HepG2 (cell line): ENCODE results near the gene NPIPB5.
"Not testable (repeated sequence)": the region's sequence is repeated elsewhere in the genome, so short reads cannot be mapped to it uniquely, and the experiment has no call there.

Experiments used
- BCL6 ChIP-seq: IDR thresholded peaks from 2 replicates; pipeline ENCODE4 v1.6.1; 2016; ENCODE audit warnings: missing genetic modification reagents, missing compliant biosample characterization
- CHCHD3 ChIP-seq: sonication (generic); formaldehyde crosslinking; IDR thresholded peaks from 2 replicates; pipeline ENCODE4 v1.8.0; 2022; ENCODE audit warnings: mild to moderate bottlenecking, missing genetic modification reagents, moderate library complexity
- JUNB ChIP-seq: sonication (generic); formaldehyde crosslinking; IDR thresholded peaks from 2 replicates; pipeline ENCODE4 v1.8.0; 2022; ENCODE audit warnings: missing genetic modification reagents, mild to moderate bottlenecking, borderline replicate concordance
- JUND ChIP-seq: sonication (generic); formaldehyde crosslinking; IDR thresholded peaks from 2 replicates; pipeline ENCODE4 v1.8.0; 2022; ENCODE audit warnings: mild to moderate bottlenecking, missing genetic modification reagents
- MTA3 ChIP-seq: sonication (generic); formaldehyde crosslinking; IDR thresholded peaks from 2 replicates; pipeline ENCODE4 v1.4.0; 2020; ENCODE audit warnings: missing genetic modification reagents
- NCOR1 ChIP-seq: fragments of 200-600 bp; sonication (generic); IDR thresholded peaks from 2 replicates; pipeline ENCODE4 v1.7.0; 2017; ENCODE audit warnings: antibody characterized with exemption, low read length, borderline replicate concordance
- NR0B2 ChIP-seq: sonication (generic); formaldehyde crosslinking; IDR thresholded peaks from 2 replicates; pipeline ENCODE4 v1.4.0; 2020; ENCODE audit warnings: mild to moderate bottlenecking, missing genetic modification reagents
- POLR2AphosphoS5 ChIP-seq: IDR thresholded peaks from 2 replicates; pipeline ENCODE4 v1.6.1; 2012; ENCODE audit warnings: low read depth, low read length
- SMARCE1 ChIP-seq: fragments of 450-650 bp; IDR thresholded peaks from 2 replicates; pipeline ENCODE4 v1.6.1; 2017; ENCODE audit warnings: borderline replicate concordance
- SOX13 ChIP-seq, 3 experiments: fragments of 450-650 bp in 1 of 3; sonication (generic) in 1 of 3; formaldehyde crosslinking in 1 of 3; IDR thresholded peaks in 2 of 3; conservative IDR thresholded peaks in 1 of 3; 2 replicates each; pipeline versions ENCODE4 v1.5.0 to v1.6.1; 2016 to 2020; ENCODE audit warnings: antibody characterized with exemption in 1 of 3, mild to moderate bottlenecking in 1 of 3, missing compliant biosample characterization in 1 of 3, missing genetic modification reagents in 1 of 3, moderate library complexity in 1 of 3
- ZBTB8A ChIP-seq: sonication (generic); formaldehyde crosslinking; IDR thresholded peaks from 2 replicates; pipeline ENCODE4 v1.4.0; 2020; ENCODE audit warnings: mild to moderate bottlenecking, low read depth, missing genetic modification reagents, borderline replicate concordance
- ZFP37 ChIP-seq: sonication (generic); formaldehyde crosslinking; IDR thresholded peaks from 2 replicates; pipeline ENCODE4 v1.4.0; 2020; ENCODE audit warnings: missing genetic modification reagents, borderline replicate concordance
- TF ChIP-seq, protein P1 (sequence below): sonication (generic); formaldehyde crosslinking; IDR thresholded peaks from 2 replicates; pipeline ENCODE4 v1.5.0; 2020; ENCODE audit warnings: mild to moderate bottlenecking, missing genetic modification reagents, moderate library complexity

DNA sequence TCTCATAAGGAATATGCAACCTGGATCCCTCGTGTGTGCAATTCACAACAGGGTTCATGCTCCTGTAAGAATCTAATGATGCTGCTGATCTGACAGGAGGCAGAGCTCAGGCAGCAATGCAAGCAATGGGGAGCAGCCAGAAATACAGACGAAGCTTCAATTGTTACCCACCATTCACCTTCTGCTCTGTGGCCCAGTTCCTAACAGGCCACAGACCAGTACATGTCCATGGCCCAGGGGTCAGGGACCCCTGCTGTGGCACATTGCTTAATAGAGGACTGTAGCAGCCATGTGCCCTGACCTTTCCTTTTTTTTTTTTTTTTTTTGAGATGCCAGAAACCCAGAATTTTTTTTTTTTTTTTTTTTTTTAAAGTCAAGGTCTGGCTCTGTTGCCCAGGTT lies 34.1 kb downstream of the NPIPB5 start:
- TF ChIP-seq NCOR1; MTA3 (CRISPR knock-in tag); JUND (CRISPR knock-in tag); SOX13 (IDR thresholded peaks at IDR 0.05); SOX13 (CRISPR knock-in tag; conservative IDR thresholded peaks at IDR 0.05 in 1 of 2, IDR thresholded peaks at IDR 0.05 in 1 of 2); ZFP37 (CRISPR knock-in tag); NR0B2 (CRISPR knock-in tag); CHCHD3 (CRISPR knock-in tag); POLR2AphosphoS5; JUNB (CRISPR knock-in tag); ZBTB8A (CRISPR knock-in tag); SMARCE1; BCL6 (CRISPR knock-in tag): not testable (repeated sequence)
- TF ChIP-seq, protein P1, sequence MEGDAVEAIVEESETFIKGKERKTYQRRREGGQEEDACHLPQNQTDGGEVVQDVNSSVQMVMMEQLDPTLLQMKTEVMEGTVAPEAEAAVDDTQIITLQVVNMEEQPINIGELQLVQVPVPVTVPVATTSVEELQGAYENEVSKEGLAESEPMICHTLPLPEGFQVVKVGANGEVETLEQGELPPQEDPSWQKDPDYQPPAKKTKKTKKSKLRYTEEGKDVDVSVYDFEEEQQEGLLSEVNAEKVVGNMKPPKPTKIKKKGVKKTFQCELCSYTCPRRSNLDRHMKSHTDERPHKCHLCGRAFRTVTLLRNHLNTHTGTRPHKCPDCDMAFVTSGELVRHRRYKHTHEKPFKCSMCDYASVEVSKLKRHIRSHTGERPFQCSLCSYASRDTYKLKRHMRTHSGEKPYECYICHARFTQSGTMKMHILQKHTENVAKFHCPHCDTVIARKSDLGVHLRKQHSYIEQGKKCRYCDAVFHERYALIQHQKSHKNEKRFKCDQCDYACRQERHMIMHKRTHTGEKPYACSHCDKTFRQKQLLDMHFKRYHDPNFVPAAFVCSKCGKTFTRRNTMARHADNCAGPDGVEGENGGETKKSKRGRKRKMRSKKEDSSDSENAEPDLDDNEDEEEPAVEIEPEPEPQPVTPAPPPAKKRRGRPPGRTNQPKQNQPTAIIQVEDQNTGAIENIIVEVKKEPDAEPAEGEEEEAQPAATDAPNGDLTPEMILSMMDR (CRISPR knock-in tag) = not testable (repeated sequence)
